Epithelial cell of proximal tubule (primary cell): ENCODE data around the gene WDR43. TPM values are rescaled to one million over a fixed set of nuclear protein-coding genes. Genes with fewer than 3 reads are reported as not detected.

Experiments
- DNase-seq: peaks from one replicate; pipeline ENCODE4 v3.0.0-alpha.2; 2011; ENCODE audit warnings: low read depth
- H3K4me3 ChIP-seq: 2 replicates; pipeline ENCODE4 v1.5.1; 2011; ENCODE audit warnings: low read depth, mild to moderate bottlenecking, low read length
- CTCF ChIP-seq: conservative IDR thresholded peaks from 2 replicates; pipeline ENCODE4 v1.5.1; 2012; ENCODE audit warnings: low read depth, mild to moderate bottlenecking, low read length
- total RNA-seq: library from RNA; depleted of rRNA; stranded (reverse); fragments of >200 nt; gene quantifications from 2 replicates; pipeline ENCODE4 v1.2.3, GENCODE V29; 2015

The WDR43 gene
- total RNA-seq, 1 donor from 2014 or later: 52.2 TPM

- no peak for TF ChIP-seq CTCF
- no peak for DNase-seq
- no peak overlapping the region for H3K4me3 ChIP-seq
These were observed 86.0 kb downstream of the WDR43 start for GRCh38 chr2:28980368-28981015.

GRCh38 chr2:28981016-28981441 lies 86.6 kb downstream of the WDR43 start, which contains the start of gene TOGARAM2:
Gene TOGARAM2 (plus strand): TSS chr2:28981298. CDS start chr2:28994835, 13,537 bp downstream.
- no peak within 1 kb of the TSS for H3K4me3 ChIP-seq
- DNase-seq: no peak
- no peak for TF ChIP-seq CTCF

DNA sequence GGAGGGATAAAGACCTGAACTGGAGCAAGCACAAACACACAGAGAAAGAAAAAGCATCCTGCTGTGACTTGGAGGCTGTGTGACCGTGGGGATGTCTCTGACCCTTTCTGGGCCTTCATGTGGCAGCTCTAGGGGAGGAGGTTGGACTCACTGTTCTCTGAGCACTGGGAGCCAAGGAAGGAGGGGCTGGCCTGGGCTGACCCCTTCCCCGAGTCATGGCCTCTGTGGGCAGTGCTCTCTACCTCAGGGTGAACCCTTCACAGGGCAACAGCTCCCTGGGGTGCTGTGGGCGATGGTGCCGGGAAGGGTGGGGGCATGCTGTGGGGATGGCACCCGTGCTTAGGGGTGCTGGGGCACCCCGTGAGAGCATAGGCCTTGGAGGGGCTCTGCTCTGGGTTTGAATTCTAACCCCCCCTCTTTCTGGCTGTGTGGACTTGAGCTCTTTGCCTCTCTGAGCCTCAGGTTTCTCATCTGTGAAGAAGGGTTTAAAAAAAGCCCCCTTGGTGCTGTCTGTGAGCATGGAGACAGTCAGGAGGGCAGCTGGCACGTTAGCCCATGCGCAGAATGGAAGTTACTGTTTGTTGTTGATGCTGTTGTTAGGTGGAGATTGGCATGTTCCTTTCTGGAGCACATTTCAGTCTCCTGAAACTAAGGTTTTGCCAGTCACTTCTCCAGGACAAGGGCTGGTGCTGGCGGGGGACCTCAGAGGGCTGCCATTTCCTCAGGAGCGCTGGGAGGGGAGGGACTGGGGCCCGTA lies 87.3 kb downstream of the WDR43 start:
- H3K4me3 ChIP-seq: no peak overlapping the region
- no peak for TF ChIP-seq CTCF
- DNase-seq: no peak

- TF ChIP-seq CTCF: no peak
- no peak for DNase-seq
- no peak overlapping the region for H3K4me3 ChIP-seq
These were observed 88.0 kb downstream of the WDR43 start for GRCh38 chr2:28982381-28982950.

DNA sequence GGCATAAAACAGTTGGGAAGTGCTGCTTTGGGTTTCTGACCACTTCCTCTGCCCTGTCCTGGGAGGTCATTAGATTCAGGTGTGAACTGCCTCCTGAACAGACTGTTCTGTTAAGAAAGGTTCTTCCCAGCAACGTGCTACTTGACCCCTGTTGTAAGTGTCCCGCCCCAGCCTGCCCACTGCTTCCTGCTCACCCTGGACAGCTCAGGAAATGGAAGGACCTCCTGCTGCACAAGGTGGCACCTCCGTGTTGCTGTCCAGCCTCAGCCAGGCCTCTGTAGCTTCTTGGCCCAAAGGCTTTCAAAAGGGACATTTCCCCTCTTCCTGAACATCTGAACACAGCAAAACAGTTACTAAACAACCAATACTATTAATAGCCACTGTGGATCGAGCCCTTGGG lies 92.0 kb downstream of the WDR43 start:
- no peak for DNase-seq
- TF ChIP-seq CTCF: no peak
- H3K4me3 ChIP-seq: no peak overlapping the region

GRCh38 chr2:28989973-28990372 lies 95.5 kb downstream of the WDR43 start:
- H3K4me3 ChIP-seq: no peak overlapping the region
- no peak for DNase-seq
- TF ChIP-seq CTCF: no peak
